CD4-positive, CD25-positive, alpha-beta regulatory T cell (primary cell): ENCODE data around the gene THUMPD3. TPM values are rescaled to one million over a fixed set of nuclear protein-coding genes. Genes with fewer than 3 reads are reported as not detected.

ENCODE experiments used
- ATAC-seq, 2 donors: fragments of 150-1000 bp; cut with Tn5 transposase; one replicate each; pipeline ENCODE4 v1.10.0; 2021; ENCODE audit warnings: low read depth in 2 of 2, moderate number of reproducible peaks in 2 of 2, moderate library complexity in 1 of 2
- DNase-seq, 3 donors: peaks; one replicate each; pipeline versions ENCODE4 v3.0.0 to v3.0.0-alpha.2; 2012 to 2022; ENCODE audit warnings: mixed read lengths in 1 of 3
- H3K27ac ChIP-seq: one replicate; pipeline ENCODE4 v1.7.0; 2013; ENCODE audit warnings: mild to moderate bottlenecking, low read length; ENCODE audit not compliant: insufficient read depth, poor library complexity, severe bottlenecking
- H3K27me3 ChIP-seq: one replicate; pipeline ENCODE4 v1.7.0; 2013; ENCODE audit warnings: low read length; ENCODE audit not compliant: control insufficient read depth, insufficient read depth
- H3K36me3 ChIP-seq: one replicate; pipeline ENCODE4 v1.7.0; 2013; ENCODE audit warnings: mild to moderate bottlenecking, low read length, moderate library complexity; ENCODE audit not compliant: control insufficient read depth, insufficient read depth
- H3K4me1 ChIP-seq: 2 replicates; pipeline ENCODE4 v1.7.0; 2013; ENCODE audit warnings: mild to moderate bottlenecking, low read length; ENCODE audit not compliant: insufficient read depth, control insufficient read depth, poor library complexity, severe bottlenecking
- H3K4me3 ChIP-seq: one replicate; pipeline ENCODE4 v1.7.0; 2013; ENCODE audit warnings: low read depth, mild to moderate bottlenecking, low read length, moderate library complexity
- H3K9me3 ChIP-seq, 2 experiments: 1 replicate in 1 of 2; 2 replicates in 1 of 2; pipeline ENCODE4 v1.7.0; 2013; ENCODE audit warnings: low read length in 2 of 2, mild to moderate bottlenecking in 1 of 2, moderate library complexity in 1 of 2; ENCODE audit not compliant: control insufficient read depth in 2 of 2
- H3K27ac Mint-ChIP-seq, 3 donors: one replicate each; pipeline ENCODE4 v1.8.0; 2020 to 2022; ENCODE audit warnings: mild to moderate bottlenecking in 3 of 3, mixed read lengths in 3 of 3, moderate library complexity in 2 of 3
- H3K27me3 Mint-ChIP-seq: one replicate; pipeline ENCODE4 v1.8.0; 2022; ENCODE audit warnings: mild to moderate bottlenecking, mixed read lengths
- H3K36me3 Mint-ChIP-seq: one replicate; pipeline ENCODE4 v1.8.0; 2020; ENCODE audit warnings: mixed read lengths
- H3K4me1 Mint-ChIP-seq, 4 donors: one replicate each; pipeline ENCODE4 v1.8.0; 2020 to 2022; ENCODE audit warnings: mixed read lengths in 4 of 4, mild to moderate bottlenecking in 1 of 4
- H3K4me3 Mint-ChIP-seq, 4 donors: one replicate each; pipeline ENCODE4 v1.8.0; 2020 to 2022; ENCODE audit warnings: mild to moderate bottlenecking in 4 of 4, mixed read lengths in 4 of 4, moderate library complexity in 3 of 4
- H3K9me3 Mint-ChIP-seq, 7 donors: one replicate each; pipeline ENCODE4 v1.8.0; 2020 to 2022; ENCODE audit warnings: mixed read lengths in 7 of 7, mild to moderate bottlenecking in 3 of 7, moderate library complexity in 2 of 7
- polyA plus RNA-seq, 4 donors: library from polyadenylated mRNA; unstranded; fragments of 300-500 nt; fragmentation: Illumina TruSeq; gene quantifications; one replicate each; pipeline ENCODE4 v1.2.3, GENCODE V29; 2021
- total RNA-seq: library from RNA; stranded (reverse); gene quantifications from one replicate; pipeline ENCODE4 v1.2.3, GENCODE V29; 2022

Gene THUMPD3
- total and polyA plus RNA-seq, 5 donors from 2014 or later: 17.9 to 40.2 (median 19.8) TPM

DNA sequence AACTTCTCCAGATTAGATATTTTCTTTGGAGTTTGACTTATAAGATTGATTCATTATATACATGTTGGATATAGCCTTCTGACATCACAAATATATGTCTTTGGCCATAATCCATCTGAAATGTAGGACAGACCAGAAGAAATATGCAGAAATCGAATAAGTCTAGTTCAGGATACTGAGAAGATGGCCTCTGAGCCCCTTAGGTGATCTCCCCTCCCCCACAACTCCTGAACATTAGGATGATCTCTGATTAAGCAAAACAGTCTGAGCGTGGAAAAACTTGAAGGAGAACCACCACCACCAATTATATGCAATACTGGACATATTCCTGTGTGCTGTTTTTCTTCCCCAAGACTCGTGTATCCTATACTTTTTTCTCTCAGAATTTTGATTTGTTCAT lies 37.8 kb downstream of the THUMPD3 start:
- Mint-ChIP-seq H3K27ac (peak overlapping the region; percentile 16 to 52 (median 42)), H3K4me3 (peak overlapping the region; percentile 61 to 99 (median 88)), H3K27me3 (peaks cover 5% of the 10 kb centered on the region), H3K9me3 (peaks cover 0 to 1% (median 0%) of the 10 kb centered on the region in 7 donors), H3K36me3 (no peaks in the 10 kb centered on the region), H3K4me1 (peaks cover 44 to 75% (median 66%) of the 10 kb centered on the region in 4 donors)
- DNase-seq: no peak
- Histone ChIP-seq H3K9me3 (no peaks in the 10 kb centered on the region), H3K27ac (no peak overlapping the region), H3K36me3 (no peaks in the 10 kb centered on the region), H3K4me3 (peak overlapping the region; percentile 97), H3K27me3 (no peaks in the 10 kb centered on the region), H3K4me1 (peaks cover 76% of the 10 kb centered on the region)
- ATAC-seq: no peak

GRCh38 chr3:9401986-9402385 lies 39.1 kb downstream of the THUMPD3 start:
- peak overlapping the region; percentile 30 to 95 (median 48) for H3K4me3 Mint-ChIP-seq
- H3K27ac Mint-ChIP-seq: no peak overlapping the region
- no peaks in the 10 kb centered on the region for H3K36me3 Mint-ChIP-seq
- Histone ChIP-seq H3K9me3 (no peaks in the 10 kb centered on the region), H3K36me3 (no peaks in the 10 kb centered on the region), H3K4me1 (peaks cover 81% of the 10 kb centered on the region), H3K27ac (no peak overlapping the region), H3K27me3 (no peaks in the 10 kb centered on the region), H3K4me3 (peak overlapping the region; percentile 97)
- H3K4me1 Mint-ChIP-seq: peaks cover 53 to 82% (median 69%) of the 10 kb centered on the region in 4 donors
- DNase-seq (no peak), ATAC-seq (no peak)
- H3K9me3 Mint-ChIP-seq: peaks cover 0 to 1% (median 0%) of the 10 kb centered on the region in 7 donors
- peaks cover 3% of the 10 kb centered on the region for H3K27me3 Mint-ChIP-seq

DNA sequence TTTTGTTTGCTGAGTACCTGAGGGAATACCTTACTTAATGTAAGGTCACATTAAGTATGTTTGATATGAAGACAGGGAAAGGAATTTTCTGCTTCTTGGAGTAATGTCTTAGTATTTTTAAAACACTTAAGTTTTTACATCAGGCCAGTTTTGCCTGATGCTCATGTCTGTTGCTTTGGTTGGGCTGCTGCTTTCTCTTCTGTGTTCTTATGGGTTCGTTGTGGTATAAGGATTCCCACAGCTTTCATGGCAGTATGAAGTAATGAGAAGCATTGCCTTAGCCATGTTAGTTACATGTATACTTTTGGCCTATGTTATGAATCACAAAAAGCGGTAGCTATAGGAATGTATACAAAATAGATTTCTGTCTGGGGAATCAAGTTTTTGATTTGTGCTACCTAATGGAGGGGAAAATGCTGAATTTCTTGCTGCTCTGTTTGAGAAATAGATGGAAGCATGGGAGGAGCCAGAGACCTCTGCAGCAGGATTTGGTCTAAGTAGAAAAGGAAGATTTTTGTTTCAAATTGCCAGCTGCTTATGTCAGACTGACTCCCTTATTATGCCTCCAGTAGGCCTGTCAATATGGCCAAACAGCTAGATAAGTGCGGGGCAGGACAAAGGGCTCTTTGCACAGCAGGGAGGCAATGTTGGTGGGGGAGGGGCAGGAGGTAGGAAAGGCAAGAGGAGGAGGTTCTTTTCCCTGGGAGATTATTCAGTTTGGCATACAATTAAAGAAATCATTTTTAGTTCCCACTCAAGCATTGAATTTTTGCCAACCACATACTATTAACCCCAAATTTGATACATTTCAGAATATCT lies 39.8 kb downstream of the THUMPD3 start:
- Mint-ChIP-seq H3K4me3 (peak overlapping the region; percentile 16 to 95 (median 48)), H3K4me1 (peaks cover 59 to 88% (median 71%) of the 10 kb centered on the region in 4 donors), H3K27ac (peak overlapping the region in 2 of 3 donors; percentile 13 to 45), H3K27me3 (no peaks in the 10 kb centered on the region), H3K9me3 (peaks cover 0 to 1% (median 0%) of the 10 kb centered on the region in 7 donors), H3K36me3 (no peaks in the 10 kb centered on the region)
- DNase-seq: no peak
- ATAC-seq: no peak
- Histone ChIP-seq H3K27ac (no peak overlapping the region), H3K27me3 (no peaks in the 10 kb centered on the region), H3K4me3 (peak overlapping the region; percentile 13), H3K36me3 (no peaks in the 10 kb centered on the region), H3K4me1 (peaks cover 83% of the 10 kb centered on the region), H3K9me3 (no peaks in the 10 kb centered on the region)

DNA sequence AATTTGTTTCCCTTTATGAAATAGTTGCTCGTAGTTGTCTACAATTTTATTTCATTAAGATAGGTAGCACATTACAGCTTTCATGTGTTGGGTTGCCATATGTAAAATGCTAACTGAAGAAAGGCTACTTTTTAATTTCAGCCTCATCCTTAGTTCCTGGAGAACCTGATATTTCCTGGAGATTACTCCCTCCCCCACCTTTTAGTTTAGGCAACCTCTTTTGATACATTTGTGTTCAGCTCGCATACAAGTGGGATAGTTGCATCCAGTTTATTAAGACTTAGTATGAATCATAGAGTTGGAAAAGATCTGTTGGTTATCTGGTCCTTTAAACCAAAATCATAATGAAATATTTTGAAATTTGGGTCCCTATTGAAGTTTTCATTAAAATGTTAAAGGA lies 40.6 kb downstream of the THUMPD3 start:
- no peak for DNase-seq
- Mint-ChIP-seq H3K4me1 (peaks cover 62 to 92% (median 72%) of the 10 kb centered on the region in 4 donors), H3K27ac (no peak overlapping the region), H3K27me3 (no peaks in the 10 kb centered on the region), H3K9me3 (no peaks in the 10 kb centered on the region), H3K4me3 (peak overlapping the region in 1 of 4 donors; percentile 95), H3K36me3 (no peaks in the 10 kb centered on the region)
- Histone ChIP-seq H3K4me1 (peaks cover 86% of the 10 kb centered on the region), H3K27me3 (no peaks in the 10 kb centered on the region), H3K9me3 (no peaks in the 10 kb centered on the region), H3K27ac (no peak overlapping the region), H3K36me3 (no peaks in the 10 kb centered on the region), H3K4me3 (no peak overlapping the region)
- no peak for ATAC-seq

DNA sequence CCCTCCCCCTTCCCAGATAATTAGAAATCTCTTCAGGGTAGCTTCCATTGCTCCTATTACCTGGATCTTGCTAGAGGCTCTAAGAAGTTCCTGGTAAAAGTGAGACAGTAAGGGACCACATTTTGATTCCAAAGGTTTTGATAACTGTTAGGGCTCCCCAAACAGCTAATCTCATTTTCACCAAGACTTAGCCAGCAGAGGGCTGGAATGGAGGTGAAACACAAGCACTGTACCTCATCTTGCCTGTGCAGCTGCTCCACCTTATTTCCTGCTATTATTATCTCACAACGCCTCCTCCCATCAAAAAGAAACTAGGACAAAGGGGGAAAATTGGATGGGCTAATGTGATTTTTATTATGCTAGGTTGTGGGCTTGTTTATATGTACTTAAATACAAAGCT lies 41.8 kb downstream of the THUMPD3 start:
- H3K9me3 Mint-ChIP-seq: no peaks in the 10 kb centered on the region
- peak overlapping the region in 3 of 4 donors; percentile 3 to 71 (median 22) for H3K4me3 Mint-ChIP-seq
- Histone ChIP-seq H3K9me3 (no peaks in the 10 kb centered on the region), H3K36me3 (no peaks in the 10 kb centered on the region), H3K4me1 (peaks cover 75% of the 10 kb centered on the region), H3K27ac (no peak overlapping the region), H3K27me3 (no peaks in the 10 kb centered on the region), H3K4me3 (peak overlapping the region; percentile 12)
- no peaks in the 10 kb centered on the region for H3K27me3 Mint-ChIP-seq
- ATAC-seq (peak; percentile 68), DNase-seq (peak in 2 of 3 donors; percentile 18 to 37)
- H3K36me3 Mint-ChIP-seq: peaks cover 9% of the 10 kb centered on the region
- peak overlapping the region in 2 of 3 donors; percentile 55 to 73 for H3K27ac Mint-ChIP-seq
- peaks cover 62 to 90% (median 73%) of the 10 kb centered on the region in 4 donors for H3K4me1 Mint-ChIP-seq

GRCh38 chr3:9405756-9406155 lies 42.9 kb downstream of the THUMPD3 start:
- Histone ChIP-seq H3K4me3 (peak overlapping the region; percentile 20), H3K36me3 (no peaks in the 10 kb centered on the region), H3K27ac (no peak overlapping the region), H3K9me3 (no peaks in the 10 kb centered on the region), H3K4me1 (peaks cover 70% of the 10 kb centered on the region), H3K27me3 (no peaks in the 10 kb centered on the region)
- H3K4me3 Mint-ChIP-seq: peak overlapping the region in 2 of 4 donors; percentile 0 to 83
- H3K4me1 Mint-ChIP-seq: peaks cover 60 to 89% (median 72%) of the 10 kb centered on the region in 4 donors
- ATAC-seq (no peak), DNase-seq (no peak)
- H3K36me3 Mint-ChIP-seq: peaks cover 11% of the 10 kb centered on the region
- peak overlapping the region in 1 of 3 donors; percentile 21 for H3K27ac Mint-ChIP-seq
- H3K27me3 Mint-ChIP-seq: no peaks in the 10 kb centered on the region
- no peaks in the 10 kb centered on the region for H3K9me3 Mint-ChIP-seq

DNA sequence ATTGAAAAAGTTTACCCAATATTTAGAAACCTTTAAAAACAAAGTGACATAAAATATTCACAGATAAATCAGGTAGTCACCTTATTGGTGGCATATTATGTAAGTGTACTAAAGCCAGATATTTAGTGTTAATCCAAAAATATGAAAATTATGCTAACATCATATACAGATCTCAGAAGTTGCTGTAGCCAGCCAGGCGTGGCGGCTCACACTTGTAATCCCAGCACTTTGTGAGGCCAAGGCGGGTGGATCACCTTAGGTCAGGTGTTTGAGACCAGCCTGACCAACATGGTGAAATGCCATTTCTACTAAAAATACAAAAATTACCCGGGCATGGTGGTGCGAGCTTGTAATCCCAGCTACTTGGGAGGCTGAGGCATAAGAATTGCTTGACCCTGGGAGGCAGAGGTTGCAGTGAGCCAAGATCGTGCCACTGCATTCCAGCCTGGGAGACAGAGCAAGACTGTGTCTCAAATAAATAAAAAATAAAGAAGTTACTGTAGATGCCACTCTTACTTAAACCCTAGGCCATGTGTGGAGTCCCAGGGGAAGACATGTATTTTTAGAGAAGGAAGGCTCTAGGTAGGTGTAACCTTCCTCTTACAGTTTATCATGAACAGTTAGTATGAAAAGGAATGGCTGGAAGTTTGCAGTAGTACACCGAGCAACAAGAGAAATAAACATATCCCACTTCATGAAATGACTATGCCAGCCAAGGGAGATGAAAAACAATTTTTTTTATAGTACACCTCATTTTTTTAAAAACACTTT lies 44.2 kb downstream of the THUMPD3 start:
- no peaks in the 10 kb centered on the region for H3K27me3 Mint-ChIP-seq

More for the DNA sequence above, 44.2 kb downstream of the THUMPD3 start:
- H3K36me3 Mint-ChIP-seq: peaks cover 11% of the 10 kb centered on the region
- no peaks in the 10 kb centered on the region for H3K9me3 Mint-ChIP-seq
- peak overlapping the region in 1 of 3 donors; percentile 26 for H3K27ac Mint-ChIP-seq
- H3K4me1 ChIP-seq: peaks cover 68% of the 10 kb centered on the region
- no peak overlapping the region for H3K27ac ChIP-seq
- H3K4me3 Mint-ChIP-seq: peak overlapping the region in 1 of 4 donors; percentile 43
- H3K27me3 ChIP-seq: no peaks in the 10 kb centered on the region
- no peak overlapping the region for H3K4me3 ChIP-seq
- peaks cover 54 to 83% (median 63%) of the 10 kb centered on the region in 4 donors for H3K4me1 Mint-ChIP-seq
- ATAC-seq: no peak
- H3K36me3 ChIP-seq: no peaks in the 10 kb centered on the region
- DNase-seq: no peak
- H3K9me3 ChIP-seq: no peaks in the 10 kb centered on the region
